Ishikawa (cell line): ENCODE results near the gene MPZL3.

ENCODE experiments used
- CEBPB ChIP-seq: IDR thresholded peaks from 2 replicates; pipeline ENCODE4 v1.6.1; 2012
- CREB1 ChIP-seq: IDR thresholded peaks from 2 replicates; pipeline ENCODE4 v1.6.1; 2012; ENCODE audit warnings: low read depth
- EGR1 ChIP-seq: IDR thresholded peaks from 2 replicates; pipeline ENCODE4 v1.6.1; 2012
- EP300 ChIP-seq: IDR thresholded peaks from 2 replicates; pipeline ENCODE4 v1.6.1; 2012; ENCODE audit warnings: borderline replicate concordance
- FOXM1 ChIP-seq: IDR thresholded peaks from 2 replicates; pipeline ENCODE4 v1.6.1; 2012; ENCODE audit warnings: low read depth, borderline replicate concordance
- NFIC ChIP-seq: IDR thresholded peaks from 2 replicates; pipeline ENCODE4 v1.6.1; 2012
- RAD21 ChIP-seq: IDR thresholded peaks from 2 replicates; pipeline ENCODE4 v1.6.1; 2012; ENCODE audit warnings: low read depth
- TAF1 ChIP-seq: IDR thresholded peaks from 2 replicates; pipeline ENCODE4 v1.6.1; 2012; ENCODE audit warnings: low read depth, mild to moderate bottlenecking
- TCF12 ChIP-seq: IDR thresholded peaks from 2 replicates; pipeline ENCODE4 v1.6.1; 2012; ENCODE audit warnings: low read depth
- TEAD4 ChIP-seq: IDR thresholded peaks from 2 replicates; pipeline ENCODE4 v1.6.1; 2012
- YY1 ChIP-seq: IDR thresholded peaks from 2 replicates; pipeline ENCODE4 v1.6.1; 2012; ENCODE audit warnings: low read depth
- ZBTB7A ChIP-seq: IDR thresholded peaks from 2 replicates; pipeline ENCODE4 v1.6.1; 2012; ENCODE audit warnings: low read depth
- TF ChIP-seq, protein P1 (sequence below): IDR thresholded peaks from 2 replicates; pipeline ENCODE4 v1.6.1; 2012; ENCODE audit warnings: low read depth, mild to moderate bottlenecking
- TF ChIP-seq, protein P2 (sequence below): IDR thresholded peaks from 2 replicates; pipeline ENCODE4 v1.6.1; 2012
- TF ChIP-seq, protein P3 (sequence below): IDR thresholded peaks from 2 replicates; pipeline ENCODE4 v1.6.1; 2012

The MPZL3 gene

GRCh38 chr11:118283756-118284350 is 31.7 kb upstream of the MPZL3 start:
- no peak for TF ChIP-seq RAD21
- TF ChIP-seq CEBPB, result no peak
- TF ChIP-seq ZBTB7A, result no peak

- TF ChIP-seq ZBTB7A (no peak), CEBPB (no peak), YY1 (no peak), CREB1 (no peak), EGR1 (no peak), EP300 (no peak), TEAD4 (no peak), TAF1 (no peak), RAD21 (no peak), TCF12 (no peak)
- TF ChIP-seq, protein P1, sequence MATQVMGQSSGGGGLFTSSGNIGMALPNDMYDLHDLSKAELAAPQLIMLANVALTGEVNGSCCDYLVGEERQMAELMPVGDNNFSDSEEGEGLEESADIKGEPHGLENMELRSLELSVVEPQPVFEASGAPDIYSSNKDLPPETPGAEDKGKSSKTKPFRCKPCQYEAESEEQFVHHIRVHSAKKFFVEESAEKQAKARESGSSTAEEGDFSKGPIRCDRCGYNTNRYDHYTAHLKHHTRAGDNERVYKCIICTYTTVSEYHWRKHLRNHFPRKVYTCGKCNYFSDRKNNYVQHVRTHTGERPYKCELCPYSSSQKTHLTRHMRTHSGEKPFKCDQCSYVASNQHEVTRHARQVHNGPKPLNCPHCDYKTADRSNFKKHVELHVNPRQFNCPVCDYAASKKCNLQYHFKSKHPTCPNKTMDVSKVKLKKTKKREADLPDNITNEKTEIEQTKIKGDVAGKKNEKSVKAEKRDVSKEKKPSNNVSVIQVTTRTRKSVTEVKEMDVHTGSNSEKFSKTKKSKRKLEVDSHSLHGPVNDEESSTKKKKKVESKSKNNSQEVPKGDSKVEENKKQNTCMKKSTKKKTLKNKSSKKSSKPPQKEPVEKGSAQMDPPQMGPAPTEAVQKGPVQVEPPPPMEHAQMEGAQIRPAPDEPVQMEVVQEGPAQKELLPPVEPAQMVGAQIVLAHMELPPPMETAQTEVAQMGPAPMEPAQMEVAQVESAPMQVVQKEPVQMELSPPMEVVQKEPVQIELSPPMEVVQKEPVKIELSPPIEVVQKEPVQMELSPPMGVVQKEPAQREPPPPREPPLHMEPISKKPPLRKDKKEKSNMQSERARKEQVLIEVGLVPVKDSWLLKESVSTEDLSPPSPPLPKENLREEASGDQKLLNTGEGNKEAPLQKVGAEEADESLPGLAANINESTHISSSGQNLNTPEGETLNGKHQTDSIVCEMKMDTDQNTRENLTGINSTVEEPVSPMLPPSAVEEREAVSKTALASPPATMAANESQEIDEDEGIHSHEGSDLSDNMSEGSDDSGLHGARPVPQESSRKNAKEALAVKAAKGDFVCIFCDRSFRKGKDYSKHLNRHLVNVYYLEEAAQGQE, result no peak
- TF ChIP-seq, protein P2, sequence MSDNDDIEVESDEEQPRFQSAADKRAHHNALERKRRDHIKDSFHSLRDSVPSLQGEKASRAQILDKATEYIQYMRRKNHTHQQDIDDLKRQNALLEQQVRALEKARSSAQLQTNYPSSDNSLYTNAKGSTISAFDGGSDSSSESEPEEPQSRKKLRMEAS, result no peak
Observed at GRCh38 chr11:118283037-118283636, 31.0 kb upstream of the MPZL3 start.

DNA sequence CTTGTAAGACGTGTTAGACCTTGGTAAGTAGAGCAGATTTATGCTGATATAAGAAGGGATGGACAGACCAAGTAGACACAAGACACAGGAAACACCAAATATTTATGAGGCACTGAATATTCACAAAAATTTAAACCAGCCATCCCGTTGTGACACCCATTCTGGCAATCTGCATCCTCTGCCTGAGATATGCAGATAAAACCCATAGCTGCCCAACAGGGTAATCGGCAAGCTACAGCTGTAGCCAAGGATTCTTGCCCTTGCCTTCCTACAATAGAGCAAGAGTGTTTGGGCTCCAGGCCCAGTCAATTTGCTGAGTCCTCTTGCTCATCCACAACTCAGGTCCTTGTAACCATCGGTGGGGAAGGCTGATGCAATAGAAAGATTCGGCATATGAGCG is 30.4 kb upstream of the MPZL3 start:
- TF ChIP-seq RAD21 (no peak), CEBPB (no peak), CREB1 (no peak), TEAD4 (no peak), TAF1 (no peak), EGR1 (no peak), TCF12 (no peak), FOXM1 (no peak), EP300 (no peak), NFIC (no peak), YY1 (no peak)
- TF ChIP-seq, protein P3, sequence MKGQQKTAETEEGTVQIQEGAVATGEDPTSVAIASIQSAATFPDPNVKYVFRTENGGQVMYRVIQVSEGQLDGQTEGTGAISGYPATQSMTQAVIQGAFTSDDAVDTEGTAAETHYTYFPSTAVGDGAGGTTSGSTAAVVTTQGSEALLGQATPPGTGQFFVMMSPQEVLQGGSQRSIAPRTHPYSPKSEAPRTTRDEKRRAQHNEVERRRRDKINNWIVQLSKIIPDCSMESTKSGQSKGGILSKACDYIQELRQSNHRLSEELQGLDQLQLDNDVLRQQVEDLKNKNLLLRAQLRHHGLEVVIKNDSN, result no peak
- TF ChIP-seq, protein P2, result no peak
- TF ChIP-seq, protein P1, result no peak

- no peak for TF ChIP-seq EP300
- no peak for TF ChIP-seq EGR1
- TF ChIP-seq TAF1, result no peak
- TF ChIP-seq RAD21, result no peak
- no peak for TF ChIP-seq TCF12
- TF ChIP-seq, protein P3, result no peak
- no peak for TF ChIP-seq FOXM1
- no peak for TF ChIP-seq ZBTB7A
- no peak for TF ChIP-seq YY1
- TF ChIP-seq, protein P1, result no peak
Observed at GRCh38 chr11:118281284-118281683, 29.1 kb upstream of the MPZL3 start.
